ENCODE data around the gene IFNAR2. TPM values are rescaled to one million over a fixed set of nuclear protein-coding genes. Genes with fewer than 3 reads are reported as not detected.

The IFNAR2 gene
- 14.7 and 15.6 TPM in 2 replicates for total RNA-seq

GRCh38 chr21:33229784-33230544 is at the start of gene IFNAR2:
IFNAR2 (plus strand) TSS chr21:33229938; CDS start chr21:33241923, 11,985 bp downstream.

GRCh38 chr21:33266050-33266788 is 36.5 kb downstream of the IFNAR2 start, which contains the start of gene IL10RB:
IL10RB (plus strand) TSS chr21:33266367; CDS start chr21:33266466, 99 bp downstream.

Other genes with a start within 250 kb of the IFNAR2 start
- gene OLIG2, start 204.0 kb upstream of the IFNAR2 start, total RNA-seq: not detected in 2 replicates
- not detected in 2 replicates for gene OLIG1, start 159.8 kb upstream of the IFNAR2 start, total RNA-seq
- 24.9 and 29.7 TPM in 2 replicates for gene IL10RB, start 36.4 kb downstream of the IFNAR2 start, total RNA-seq
- 16.0 and 23.2 TPM in 2 replicates for gene IFNAR1, start 95.0 kb downstream of the IFNAR2 start, total RNA-seq
- 62.1 and 70.2 TPM in 2 replicates for gene IFNGR2, start 173.5 kb downstream of the IFNAR2 start, total RNA-seq